ENCODE results near the gene TSPO.
A peak's percentile ranks its signal among the peaks of the same experiment; 100 is the strongest.

TSPO gene

GRCh38 chr22:43179911-43180195, 28.5 kb downstream of the TSPO start:
- DNase-seq (ENCODE audit: low read depth) = no peak

GRCh38 chr22:43180670-43181069, 29.3 kb downstream of the TSPO start:
- TF ChIP-seq CTCF (IDR thresholded peaks at IDR 0.05; ENCODE audit: low read length, missing control alignments) = no peak
- no peak for DNase-seq (ENCODE audit: low read depth)
- no peak overlapping the region for H3K4me3 ChIP-seq (replicated peaks; ENCODE audit: low read depth, low read length)

More at GRCh38 chr22:43179911-43180195, 28.5 kb downstream of the TSPO start:
- H3K4me3 ChIP-seq (replicated peaks; ENCODE audit: low read depth, low read length) = no peak overlapping the region
- no peak for TF ChIP-seq CTCF (IDR thresholded peaks at IDR 0.05; ENCODE audit: low read length, missing control alignments)

GRCh38 chr22:43181321-43182076, 30.1 kb downstream of the TSPO start:
- no peak for TF ChIP-seq CTCF (IDR thresholded peaks at IDR 0.05; ENCODE audit: low read length, missing control alignments)
- H3K4me3 ChIP-seq (replicated peaks; ENCODE audit: low read depth, low read length) = no peak overlapping the region
- DNase-seq (ENCODE audit: low read depth) = no peak

GRCh38 chr22:43182118-43182517, 30.8 kb downstream of the TSPO start:
- DNase-seq (ENCODE audit: low read depth) = no peak
- TF ChIP-seq CTCF (IDR thresholded peaks at IDR 0.05; ENCODE audit: low read length, missing control alignments) = no peak
- no peak overlapping the region for H3K4me3 ChIP-seq (replicated peaks; ENCODE audit: low read depth, low read length)

- DNase-seq (ENCODE audit: low read depth) = no peak
- no peak for TF ChIP-seq CTCF (IDR thresholded peaks at IDR 0.05; ENCODE audit: low read length, missing control alignments)
- no peak overlapping the region for H3K4me3 ChIP-seq (replicated peaks; ENCODE audit: low read depth, low read length)
These were observed 31.4 kb downstream of the TSPO start for GRCh38 chr22:43182726-43183125.

GRCh38 chr22:43183496-43184277, 32.3 kb downstream of the TSPO start:
- no peak for TF ChIP-seq CTCF (IDR thresholded peaks at IDR 0.05; ENCODE audit: low read length, missing control alignments)
- peak; percentile 90 for DNase-seq (ENCODE audit: low read depth)
- H3K4me3 ChIP-seq (replicated peaks; ENCODE audit: low read depth, low read length) = no peak overlapping the region

All from fibroblast of pulmonary artery (primary cell).